Chondrocyte (in vitro differentiated cells): Measurements from ENCODE around the gene SETDB2. TPM values are rescaled to one million over a fixed set of nuclear protein-coding genes. Genes with fewer than 3 reads are reported as not detected.

ENCODE experiments used
- DNase-seq: peaks from one replicate; pipeline ENCODE4 v3.0.0; 2021; ENCODE audit warnings: mixed read lengths, low spot score
- H3K27ac Mint-ChIP-seq: one replicate; pipeline ENCODE4 v1.8.0; 2021; ENCODE audit warnings: mild to moderate bottlenecking, moderate library complexity, mixed read lengths; ENCODE audit not compliant: unreplicated experiment
- H3K27me3 Mint-ChIP-seq: 2 replicates; pipeline ENCODE4 v1.8.0; 2021; ENCODE audit warnings: low read depth, mixed read lengths
- H3K36me3 Mint-ChIP-seq: 2 replicates; pipeline ENCODE4 v1.8.0; 2021; ENCODE audit warnings: low read depth, mixed read lengths
- H3K4me1 Mint-ChIP-seq: 2 replicates; pipeline ENCODE4 v1.8.0; 2021; ENCODE audit warnings: low read depth, mild to moderate bottlenecking, mixed read lengths
- H3K4me3 Mint-ChIP-seq: one replicate; pipeline ENCODE4 v1.8.0; 2021; ENCODE audit warnings: mild to moderate bottlenecking, moderate library complexity, mixed read lengths; ENCODE audit not compliant: unreplicated experiment
- H3K9me3 Mint-ChIP-seq: 2 replicates; pipeline ENCODE4 v1.8.0; 2021; ENCODE audit warnings: low read depth, mixed read lengths
- total RNA-seq: library from RNA; stranded (reverse); gene quantifications from 3 replicates; pipeline ENCODE4 v1.2.1, GENCODE V29; 2021
- TF ChIP-seq, protein P1 (sequence below): fragments of 200-600 bp; sonication (generic); IDR thresholded peaks from 2 replicates; pipeline ENCODE4 v1.5.0; 2021; ENCODE audit warnings: antibody characterized with exemption, mild to moderate bottlenecking, moderate library complexity

Gene SETDB2
- total RNA-seq, 1 donor from 2014 or later, result 7.3 TPM

DNA sequence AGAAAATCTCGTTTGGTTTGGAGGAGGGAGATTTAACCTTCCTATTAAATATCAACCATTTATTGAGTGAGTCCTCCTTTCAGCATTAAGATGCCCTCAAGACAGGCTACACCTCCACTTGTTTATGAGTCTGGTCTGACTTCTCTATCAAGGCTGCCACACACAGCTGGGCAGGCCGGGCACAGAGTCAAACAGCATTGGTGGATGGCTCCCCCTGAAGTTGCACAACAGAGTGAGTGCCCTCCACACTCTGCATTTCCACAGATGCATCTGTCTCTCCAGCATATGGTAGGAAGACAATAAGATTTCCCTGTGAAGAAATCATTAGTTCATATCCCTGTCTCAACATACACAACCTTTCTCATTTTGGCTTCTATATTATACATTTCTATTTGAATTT, 83.0 kb downstream of the SETDB2 start:
- H3K4me3 Mint-ChIP-seq, result no peak overlapping the region
- no peak for DNase-seq
- no peaks in the 10 kb centered on the region for H3K27me3 Mint-ChIP-seq
- TF ChIP-seq, protein P1, sequence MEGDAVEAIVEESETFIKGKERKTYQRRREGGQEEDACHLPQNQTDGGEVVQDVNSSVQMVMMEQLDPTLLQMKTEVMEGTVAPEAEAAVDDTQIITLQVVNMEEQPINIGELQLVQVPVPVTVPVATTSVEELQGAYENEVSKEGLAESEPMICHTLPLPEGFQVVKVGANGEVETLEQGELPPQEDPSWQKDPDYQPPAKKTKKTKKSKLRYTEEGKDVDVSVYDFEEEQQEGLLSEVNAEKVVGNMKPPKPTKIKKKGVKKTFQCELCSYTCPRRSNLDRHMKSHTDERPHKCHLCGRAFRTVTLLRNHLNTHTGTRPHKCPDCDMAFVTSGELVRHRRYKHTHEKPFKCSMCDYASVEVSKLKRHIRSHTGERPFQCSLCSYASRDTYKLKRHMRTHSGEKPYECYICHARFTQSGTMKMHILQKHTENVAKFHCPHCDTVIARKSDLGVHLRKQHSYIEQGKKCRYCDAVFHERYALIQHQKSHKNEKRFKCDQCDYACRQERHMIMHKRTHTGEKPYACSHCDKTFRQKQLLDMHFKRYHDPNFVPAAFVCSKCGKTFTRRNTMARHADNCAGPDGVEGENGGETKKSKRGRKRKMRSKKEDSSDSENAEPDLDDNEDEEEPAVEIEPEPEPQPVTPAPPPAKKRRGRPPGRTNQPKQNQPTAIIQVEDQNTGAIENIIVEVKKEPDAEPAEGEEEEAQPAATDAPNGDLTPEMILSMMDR, result no peak
- H3K27ac Mint-ChIP-seq, result no peak overlapping the region
- no peaks in the 10 kb centered on the region for H3K9me3 Mint-ChIP-seq
- peaks cover 3% of the 10 kb centered on the region for H3K4me1 Mint-ChIP-seq
- peaks cover 12% of the 10 kb centered on the region for H3K36me3 Mint-ChIP-seq

DNA sequence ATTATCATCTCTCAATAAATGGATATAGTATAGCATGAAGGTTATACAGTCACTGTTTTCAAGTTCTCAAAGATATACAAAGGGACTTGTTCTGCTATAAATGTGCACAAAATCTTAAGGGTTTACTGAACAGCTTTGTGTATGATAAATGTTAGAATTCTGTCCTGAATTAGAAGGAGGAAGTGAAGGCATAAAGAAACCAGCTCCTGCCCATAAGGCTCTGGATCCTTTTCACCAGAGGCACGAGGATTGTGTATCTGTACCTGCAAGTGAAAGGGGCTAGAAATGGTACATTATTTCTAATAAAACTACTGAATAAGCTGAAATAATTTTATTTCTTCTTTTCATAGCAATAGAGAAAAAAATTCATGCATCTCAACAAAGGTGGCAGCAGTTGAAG, 84.1 kb downstream of the SETDB2 start:
- Mint-ChIP-seq H3K4me3 (no peak overlapping the region), H3K4me1 (peaks cover 3% of the 10 kb centered on the region), H3K27ac (no peak overlapping the region), H3K9me3 (no peaks in the 10 kb centered on the region), H3K27me3 (no peaks in the 10 kb centered on the region), H3K36me3 (peaks cover 10% of the 10 kb centered on the region)
- DNase-seq, result no peak
- TF ChIP-seq, protein P1, result no peak

DNA sequence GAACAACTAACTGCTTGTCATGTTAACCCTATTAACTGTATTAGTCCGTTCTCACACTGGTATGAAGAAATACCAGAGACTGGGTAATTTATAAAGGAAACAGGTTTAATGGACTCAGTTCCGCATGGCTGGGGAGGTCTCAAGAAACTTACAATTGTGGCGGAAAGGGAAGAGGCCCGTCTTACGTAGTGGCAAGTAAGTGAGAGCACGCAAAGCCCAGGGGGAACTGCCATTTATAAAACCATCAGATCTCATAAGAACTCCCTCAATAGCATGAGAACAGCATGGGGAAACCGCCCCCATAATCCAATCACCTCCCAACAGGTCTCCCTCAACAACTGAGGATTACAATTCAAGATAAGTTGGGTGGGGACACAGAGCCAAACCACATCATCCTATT, 86.4 kb downstream of the SETDB2 start:
- TF ChIP-seq, protein P1, result no peak
- no peak for DNase-seq
- H3K9me3 Mint-ChIP-seq, result no peaks in the 10 kb centered on the region
- peaks cover 3% of the 10 kb centered on the region for H3K4me1 Mint-ChIP-seq
- no peak overlapping the region for H3K4me3 Mint-ChIP-seq
- no peaks in the 10 kb centered on the region for H3K27me3 Mint-ChIP-seq
- H3K27ac Mint-ChIP-seq, result no peak overlapping the region
- peaks cover 18% of the 10 kb centered on the region for H3K36me3 Mint-ChIP-seq

DNA sequence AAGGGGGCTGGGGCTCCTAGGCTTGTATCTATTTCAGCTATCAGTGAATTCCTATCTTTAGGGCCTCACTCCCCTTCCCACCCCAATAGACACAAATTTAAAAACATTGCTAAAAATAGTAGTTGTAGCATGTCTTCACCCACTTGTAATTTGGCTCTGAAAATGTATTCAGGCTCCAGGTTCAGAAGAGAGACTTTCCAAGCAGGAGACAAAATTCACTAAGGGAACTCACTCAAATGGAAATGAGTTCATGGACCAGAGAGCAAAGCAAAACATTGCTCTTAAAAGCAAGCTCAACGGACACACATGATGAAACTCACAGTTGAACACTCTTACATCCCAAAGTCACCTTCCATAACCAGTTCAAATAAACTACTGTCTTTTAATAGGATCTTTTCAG, 88.5 kb downstream of the SETDB2 start:
- Mint-ChIP-seq H3K36me3 (peaks cover 26% of the 10 kb centered on the region), H3K27me3 (no peaks in the 10 kb centered on the region), H3K9me3 (no peaks in the 10 kb centered on the region), H3K4me1 (no peaks in the 10 kb centered on the region), H3K4me3 (no peak overlapping the region), H3K27ac (no peak overlapping the region)
- DNase-seq, result no peak
- TF ChIP-seq, protein P1, result no peak

DNA sequence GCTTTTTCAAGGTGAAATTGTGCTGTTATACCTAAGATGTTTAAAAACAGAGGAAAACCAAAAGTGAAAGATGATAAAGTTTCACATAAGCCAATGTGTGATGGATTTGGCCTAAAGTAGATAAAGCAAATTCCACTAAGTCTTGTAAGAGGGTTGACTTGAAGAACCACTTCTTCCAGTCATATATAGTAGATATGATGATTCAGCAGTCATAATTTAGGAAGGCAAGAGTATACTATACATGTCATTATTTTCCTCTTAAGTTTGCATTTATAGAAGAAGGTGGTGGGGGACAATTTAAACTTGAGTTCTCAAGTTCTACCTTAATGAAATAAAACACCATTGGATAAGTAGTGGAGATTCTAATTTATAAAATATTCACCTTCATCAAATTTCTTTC, 88.9 kb downstream of the SETDB2 start:
- no peak overlapping the region for H3K4me3 Mint-ChIP-seq

More for the DNA sequence above, 88.9 kb downstream of the SETDB2 start:
- peaks cover 30% of the 10 kb centered on the region for H3K36me3 Mint-ChIP-seq
- DNase-seq, result no peak
- H3K27me3 Mint-ChIP-seq, result no peaks in the 10 kb centered on the region
- H3K27ac Mint-ChIP-seq, result no peak overlapping the region
- H3K4me1 Mint-ChIP-seq, result no peaks in the 10 kb centered on the region
- TF ChIP-seq, protein P1, result no peak
- H3K9me3 Mint-ChIP-seq, result no peaks in the 10 kb centered on the region
